K562 (cell line): ENCODE measurements around the gene CLIC1. TPM values are rescaled to one million over a fixed set of nuclear protein-coding genes. Genes with fewer than 3 reads are reported as not detected.

ENCODE experiments used
- CBX5 ChIP-seq: IDR thresholded peaks from 2 replicates; pipeline ENCODE4 v1.6.1; 2014; ENCODE audit warnings: low read depth, borderline replicate concordance
- CBX8 ChIP-seq: fragments of 200-600 bp; sonication (generic); IDR thresholded peaks from 2 replicates; pipeline ENCODE4 v1.6.1; 2012; ENCODE audit warnings: borderline replicate concordance, mixed run types, low read depth, mild to moderate bottlenecking, moderate library complexity, mixed read lengths, low read length, control low read depth, inconsistent platforms; ENCODE audit not compliant: poor library complexity, severe bottlenecking; ENCODE audit errors: extremely low read depth
- ELF1 ChIP-seq: fragments of 200-800 bp; sonication (Bioruptor generic); IDR thresholded peaks from 2 replicates; pipeline ENCODE4 v1.6.1; 2016; ENCODE audit warnings: missing genetic modification characterization, missing compliant biosample characterization
- ETV6 ChIP-seq, 3 experiments: fragments of 150-350 bp in 1 of 3; sonication (generic) in 1 of 3; formaldehyde crosslinking in 1 of 3; IDR thresholded peaks; 2 replicates each; pipeline versions ENCODE4 v1.6.1 to v1.8.0; 2014 to 2022; ENCODE audit warnings: borderline replicate concordance in 2 of 3, low read depth in 2 of 3, antibody characterized with exemption in 1 of 3, low read length in 1 of 3, mild to moderate bottlenecking in 1 of 3, missing genetic modification reagents in 1 of 3
- GTF2F1 ChIP-seq: IDR thresholded peaks from 2 replicates; pipeline ENCODE4 v1.6.1; 2011; ENCODE audit warnings: low read depth, low read length, improper control_type of control experiment
- HMGN3 ChIP-seq: IDR thresholded peaks from 2 replicates; pipeline ENCODE4 v1.6.1; 2011; ENCODE audit warnings: borderline replicate concordance, low read depth, mild to moderate bottlenecking, mixed read lengths, low read length; ENCODE audit not compliant: insufficient read length; ENCODE audit errors: extremely low read depth
- HOXB6 ChIP-seq: fragments of 250-450 bp; sonication (Bioruptor Pico); IDR thresholded peaks from 2 replicates; pipeline ENCODE4 v1.5.1; 2022; ENCODE audit warnings: mild to moderate bottlenecking, borderline replicate concordance
- MAFK ChIP-seq: IDR thresholded peaks from 2 replicates; pipeline ENCODE4 v1.6.1; 2011; ENCODE audit warnings: low read length, improper control_type of control experiment
- MCM3 ChIP-seq: fragments of 450-650 bp; IDR thresholded peaks from 2 replicates; pipeline ENCODE4 v1.6.1; 2016
- PHB ChIP-seq: fragments of 250-450 bp; sonication (Bioruptor Pico); IDR thresholded peaks from 2 replicates; pipeline ENCODE4 v1.5.0; 2021
- PML ChIP-seq: IDR thresholded peaks from 2 replicates; pipeline ENCODE4 v1.6.1; 2012; ENCODE audit warnings: low read length, inconsistent platforms
- PTTG1 ChIP-seq: fragments of 450-650 bp; IDR thresholded peaks from 2 replicates; pipeline ENCODE4 v1.6.1; 2016; ENCODE audit warnings: low read depth, mild to moderate bottlenecking, missing genetic modification characterization, missing compliant biosample characterization
- SMAD1 ChIP-seq: fragments of 150-350 bp; IDR thresholded peaks from 2 replicates; pipeline ENCODE4 v1.6.1; 2014; ENCODE audit warnings: low read length, low read depth; ENCODE audit not compliant: partially characterized antibody
- ZBTB8A ChIP-seq: fragments of 450-650 bp; IDR thresholded peaks from 2 replicates; pipeline ENCODE4 v1.6.1; 2018; ENCODE audit warnings: mild to moderate bottlenecking, moderate library complexity; ENCODE audit not compliant: partially characterized antibody
- ZNF212 ChIP-seq: fragments of 450-650 bp; formaldehyde crosslinking; IDR thresholded peaks from 2 replicates; pipeline ENCODE4 v1.4.0; 2020; ENCODE audit warnings: mild to moderate bottlenecking
- ZNF583 ChIP-seq: fragments of 250-450 bp; sonication (Bioruptor Pico); IDR thresholded peaks from 2 replicates; pipeline ENCODE4 v1.4.0; 2020
- ZNF584 ChIP-seq: fragments of 200-800 bp; sonication (Bioruptor generic); IDR thresholded peaks from 2 replicates; pipeline ENCODE4 v1.6.1; 2016; ENCODE audit warnings: low read depth, mild to moderate bottlenecking, missing genetic modification characterization, missing compliant biosample characterization
- polyA plus RNA-seq, 8 experiments: library from polyadenylated mRNA; depleted of rRNA in 4 of 8; stranded (reverse) in 5 of 8; unstranded in 3 of 8; fragments of >200 nt; fragmentation: Nextera tagmentation in 2 of 8; fragmentation: Illumina TruSeq in 1 of 8; extraction: Ambion mirVana in 2 of 8; extraction: Trizol in 1 of 8; gene quantifications; 2 replicates each; pipeline versions ENCODE4 v1.2.1 to v1.2.3, GENCODE V29; 2011 to 2014; ENCODE audit warnings: inconsistent platforms in 1 of 8, missing spikeins in 1 of 8
- total RNA-seq, 7 experiments: library from RNA; depleted of rRNA in 6 of 7; stranded (reverse); fragments of >200 nt in 6 of 7; fragmentation: Illumina TruSeq in 2 of 7; extraction: Trizol in 2 of 7; gene quantifications; 2 replicates each; pipeline versions ENCODE4 v1.2.1 to v1.2.3, GENCODE V29; 2011 to 2021; ENCODE audit warnings: low replicate concordance in 1 of 7
- TF ChIP-seq, protein P1 (sequence below): sonication (generic); IDR thresholded peaks from 2 replicates; pipeline ENCODE4 v1.6.1; 2016
- TF ChIP-seq, protein P2 (sequence below): fragments of 450-650 bp; IDR thresholded peaks from 2 replicates; pipeline ENCODE4 v1.6.1; 2017; ENCODE audit warnings: antibody characterized with exemption, mild to moderate bottlenecking
- TF ChIP-seq, protein P3 (sequence below): fragments of 250-450 bp; sonication (Bioruptor Pico); IDR thresholded peaks from 2 replicates; pipeline ENCODE4 v1.5.0; 2021
- TF ChIP-seq, protein P4 (sequence below): fragments of 450-650 bp; IDR thresholded peaks from 2 replicates; pipeline ENCODE4 v1.7.0; 2016; ENCODE audit warnings: borderline replicate concordance

The CLIC1 gene
- total and polyA plus RNA-seq, 9 of the 15 experiments (the other 6 are each of a cell fraction or from before 2014, with no cell fraction given) = 1,267 to 2,419 (median 1,808) TPM

DNA sequence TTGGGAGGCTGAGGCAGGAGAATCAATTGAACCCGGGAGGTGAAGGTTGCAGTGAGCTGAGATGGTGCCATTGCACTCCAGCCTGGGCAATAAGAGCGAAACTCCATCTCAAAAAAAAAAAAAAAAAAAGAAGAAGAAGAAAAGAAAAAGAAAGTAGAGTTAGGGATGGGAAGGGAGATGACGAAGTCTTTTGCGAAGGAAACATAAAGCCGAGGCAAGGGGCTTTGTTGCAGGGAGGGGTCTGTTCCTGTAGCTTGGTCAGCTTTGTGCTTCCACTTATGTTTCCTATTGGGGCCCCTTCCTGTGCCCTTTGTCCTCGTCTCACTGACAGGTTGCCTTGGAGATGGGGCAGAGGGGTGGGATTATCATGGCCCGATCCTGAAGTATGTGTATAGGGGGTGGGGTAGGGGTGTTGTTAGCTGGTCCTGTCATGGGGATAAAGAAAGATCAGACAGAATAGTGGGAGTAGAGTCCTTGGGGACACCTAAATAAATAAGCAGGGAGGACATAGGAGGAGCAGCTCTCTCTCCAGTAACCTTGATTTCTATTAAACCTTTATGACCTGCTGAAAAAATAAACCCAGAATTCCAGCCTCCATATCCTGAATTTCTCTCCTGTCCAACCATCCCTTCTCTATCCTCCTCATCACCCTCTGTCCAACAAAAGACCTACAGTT lies 1.1 kb upstream of the CLIC1 start (continued):
- TF ChIP-seq ZBTB8A = no peak
- TF ChIP-seq, protein P1, sequence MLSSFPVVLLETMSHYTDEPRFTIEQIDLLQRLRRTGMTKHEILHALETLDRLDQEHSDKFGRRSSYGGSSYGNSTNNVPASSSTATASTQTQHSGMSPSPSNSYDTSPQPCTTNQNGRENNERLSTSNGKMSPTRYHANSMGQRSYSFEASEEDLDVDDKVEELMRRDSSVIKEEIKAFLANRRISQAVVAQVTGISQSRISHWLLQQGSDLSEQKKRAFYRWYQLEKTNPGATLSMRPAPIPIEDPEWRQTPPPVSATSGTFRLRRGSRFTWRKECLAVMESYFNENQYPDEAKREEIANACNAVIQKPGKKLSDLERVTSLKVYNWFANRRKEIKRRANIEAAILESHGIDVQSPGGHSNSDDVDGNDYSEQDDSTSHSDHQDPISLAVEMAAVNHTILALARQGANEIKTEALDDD = no peak
- no peak for TF ChIP-seq CBX5
- no peak for TF ChIP-seq MCM3
- TF ChIP-seq HOXB6 (CRISPR knock-in tag) = peak; percentile 64; the same call in 1 of the 2 replicates
- no peak for TF ChIP-seq MAFK
- TF ChIP-seq HMGN3 = no peak
- TF ChIP-seq, protein P2, sequence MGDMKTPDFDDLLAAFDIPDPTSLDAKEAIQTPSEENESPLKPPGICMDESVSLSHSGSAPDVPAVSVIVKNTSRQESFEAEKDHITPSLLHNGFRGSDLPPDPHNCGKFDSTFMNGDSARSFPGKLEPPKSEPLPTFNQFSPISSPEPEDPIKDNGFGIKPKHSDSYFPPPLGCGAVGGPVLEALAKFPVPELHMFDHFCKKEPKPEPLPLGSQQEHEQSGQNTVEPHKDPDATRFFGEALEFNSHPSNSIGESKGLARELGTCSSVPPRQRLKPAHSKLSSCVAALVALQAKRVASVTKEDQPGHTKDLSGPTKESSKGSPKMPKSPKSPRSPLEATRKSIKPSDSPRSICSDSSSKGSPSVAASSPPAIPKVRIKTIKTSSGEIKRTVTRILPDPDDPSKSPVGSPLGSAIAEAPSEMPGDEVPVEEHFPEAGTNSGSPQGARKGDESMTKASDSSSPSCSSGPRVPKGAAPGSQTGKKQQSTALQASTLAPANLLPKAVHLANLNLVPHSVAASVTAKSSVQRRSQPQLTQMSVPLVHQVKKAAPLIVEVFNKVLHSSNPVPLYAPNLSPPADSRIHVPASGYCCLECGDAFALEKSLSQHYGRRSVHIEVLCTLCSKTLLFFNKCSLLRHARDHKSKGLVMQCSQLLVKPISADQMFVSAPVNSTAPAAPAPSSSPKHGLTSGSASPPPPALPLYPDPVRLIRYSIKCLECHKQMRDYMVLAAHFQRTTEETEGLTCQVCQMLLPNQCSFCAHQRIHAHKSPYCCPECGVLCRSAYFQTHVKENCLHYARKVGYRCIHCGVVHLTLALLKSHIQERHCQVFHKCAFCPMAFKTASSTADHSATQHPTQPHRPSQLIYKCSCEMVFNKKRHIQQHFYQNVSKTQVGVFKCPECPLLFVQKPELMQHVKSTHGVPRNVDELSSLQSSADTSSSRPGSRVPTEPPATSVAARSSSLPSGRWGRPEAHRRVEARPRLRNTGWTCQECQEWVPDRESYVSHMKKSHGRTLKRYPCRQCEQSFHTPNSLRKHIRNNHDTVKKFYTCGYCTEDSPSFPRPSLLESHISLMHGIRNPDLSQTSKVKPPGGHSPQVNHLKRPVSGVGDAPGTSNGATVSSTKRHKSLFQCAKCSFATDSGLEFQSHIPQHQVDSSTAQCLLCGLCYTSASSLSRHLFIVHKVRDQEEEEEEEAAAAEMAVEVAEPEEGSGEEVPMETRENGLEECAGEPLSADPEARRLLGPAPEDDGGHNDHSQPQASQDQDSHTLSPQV = no peak
- TF ChIP-seq ZNF584 = no peak
- no peak for TF ChIP-seq SMAD1
- TF ChIP-seq GTF2F1 = no peak
- no peak for TF ChIP-seq PTTG1 (tag)
- TF ChIP-seq, protein P3, sequence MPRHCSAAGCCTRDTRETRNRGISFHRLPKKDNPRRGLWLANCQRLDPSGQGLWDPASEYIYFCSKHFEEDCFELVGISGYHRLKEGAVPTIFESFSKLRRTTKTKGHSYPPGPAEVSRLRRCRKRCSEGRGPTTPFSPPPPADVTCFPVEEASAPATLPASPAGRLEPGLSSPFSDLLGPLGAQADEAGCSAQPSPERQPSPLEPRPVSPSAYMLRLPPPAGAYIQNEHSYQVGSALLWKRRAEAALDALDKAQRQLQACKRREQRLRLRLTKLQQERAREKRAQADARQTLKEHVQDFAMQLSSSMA (CRISPR knock-in tag) = no peak
- TF ChIP-seq PHB (CRISPR knock-in tag) = peak; percentile 88; the same call in 1 of the 2 replicates
- no peak for TF ChIP-seq CBX8
- TF ChIP-seq ZNF212 (CRISPR knock-in tag) = no peak
- 0 out of 4 replicates have a peak, but pooled peaks of 1 of the 2 experiments have one; percentile 50 for TF ChIP-seq ETV6 (IDR thresholded peaks at IDR 0.05; ENCODE audit: borderline replicate concordance in 1 of 2, low read depth in 2 of 2, low read length in 1 of 2)
- TF ChIP-seq ETV6 (CRISPR knock-in tag; IDR thresholded peaks at IDR 0.05; ENCODE audit: borderline replicate concordance) = no peak
- TF ChIP-seq ELF1 = no peak
- TF ChIP-seq ZNF583 = no peak
- TF ChIP-seq, protein P4, sequence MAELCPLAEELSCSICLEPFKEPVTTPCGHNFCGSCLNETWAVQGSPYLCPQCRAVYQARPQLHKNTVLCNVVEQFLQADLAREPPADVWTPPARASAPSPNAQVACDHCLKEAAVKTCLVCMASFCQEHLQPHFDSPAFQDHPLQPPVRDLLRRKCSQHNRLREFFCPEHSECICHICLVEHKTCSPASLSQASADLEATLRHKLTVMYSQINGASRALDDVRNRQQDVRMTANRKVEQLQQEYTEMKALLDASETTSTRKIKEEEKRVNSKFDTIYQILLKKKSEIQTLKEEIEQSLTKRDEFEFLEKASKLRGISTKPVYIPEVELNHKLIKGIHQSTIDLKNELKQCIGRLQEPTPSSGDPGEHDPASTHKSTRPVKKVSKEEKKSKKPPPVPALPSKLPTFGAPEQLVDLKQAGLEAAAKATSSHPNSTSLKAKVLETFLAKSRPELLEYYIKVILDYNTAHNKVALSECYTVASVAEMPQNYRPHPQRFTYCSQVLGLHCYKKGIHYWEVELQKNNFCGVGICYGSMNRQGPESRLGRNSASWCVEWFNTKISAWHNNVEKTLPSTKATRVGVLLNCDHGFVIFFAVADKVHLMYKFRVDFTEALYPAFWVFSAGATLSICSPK = peak; percentile 92; the same call in 1 of the 2 replicates
- TF ChIP-seq PML = no peak
